HCT116 (cell line): ENCODE measurements around the gene SLC9A6.

Experiments used
- EZH2 ChIP-seq: fragments of 200-600 bp; sonication (generic); IDR thresholded peaks from 2 replicates; pipeline ENCODE4 v1.6.1; 2017; ENCODE audit warnings: antibody characterized with exemption, mixed run types
- TCF7L2 ChIP-seq: IDR thresholded peaks from 2 replicates; pipeline ENCODE4 v1.7.0; 2011; ENCODE audit warnings: borderline replicate concordance, inconsistent platforms; ENCODE audit not compliant: insufficient read depth, insufficient read length; ENCODE audit errors: extremely low read depth

DNA sequence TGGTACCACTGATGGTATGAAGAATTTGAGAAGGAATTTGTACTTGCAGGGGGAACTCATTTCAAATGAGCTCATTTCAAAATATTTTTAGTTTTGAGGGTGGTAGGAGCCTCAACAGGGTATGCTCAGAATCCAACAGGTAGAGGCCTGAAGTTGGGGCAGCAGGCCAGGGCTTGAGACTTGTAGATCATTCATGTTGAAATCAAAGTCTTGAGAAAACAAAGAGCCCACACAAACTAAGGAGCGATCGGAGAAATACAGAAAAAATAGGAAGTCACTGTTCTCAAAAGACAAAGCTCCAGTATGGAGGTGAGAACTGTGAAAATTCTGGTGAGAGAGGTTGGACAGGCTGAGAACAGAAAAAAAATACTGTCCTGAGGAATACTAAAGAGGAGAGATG is 979 bp upstream of the SLC9A6 start:
- TF ChIP-seq TCF7L2 (no peak), EZH2 (no peak)
